SU-DHL-6 (cell line): ENCODE data around the gene CAMK2D.

Source experiments
- H2AFZ ChIP-seq: fragments of 200-600 bp; sonication (generic); 2 replicates; pipeline ENCODE4 v1.6.1; 2014; ENCODE audit warnings: low read depth, mild to moderate bottlenecking, moderate library complexity, mixed read lengths, antibody characterized with exemption, low read length; ENCODE audit not compliant: severe bottlenecking
- H3F3A ChIP-seq: fragments of 200-600 bp; shearing (Covaris generic); 2 replicates; pipeline ENCODE4 v1.6.0; 2016; ENCODE audit warnings: antibody characterized with exemption, mild to moderate bottlenecking; ENCODE audit not compliant: insufficient read depth
- H3K27ac ChIP-seq: fragments of 200-600 bp; sonication (generic); 2 replicates; pipeline ENCODE4 v1.5.1; 2016; ENCODE audit warnings: low read depth, mild to moderate bottlenecking, low read length, moderate library complexity, mixed read lengths
- H3K27me3 ChIP-seq: fragments of 200-600 bp; sonication (generic), shearing (Covaris generic); 2 replicates; pipeline ENCODE4 v1.6.0; 2014; ENCODE audit warnings: mild to moderate bottlenecking, low read length
- H3K36me3 ChIP-seq: fragments of 200-600 bp; sonication (generic); 2 replicates; pipeline ENCODE4 v1.6.1; 2014; ENCODE audit warnings: mild to moderate bottlenecking, low read length, mixed read lengths
- H3K4me2 ChIP-seq: fragments of 300-600, 200-600 bp; shearing (Covaris generic), sonication (generic); 2 replicates; pipeline ENCODE4 v1.6.0; 2014; ENCODE audit warnings: low read length, low read depth, mild to moderate bottlenecking; ENCODE audit not compliant: poor library complexity, severe bottlenecking
- H3K4me3 ChIP-seq: fragments of 200-600 bp; sonication (generic); 2 replicates; pipeline ENCODE4 v1.5.1; 2014; ENCODE audit warnings: antibody characterized with exemption, low read length, mild to moderate bottlenecking, mixed read lengths; ENCODE audit not compliant: insufficient read depth, poor library complexity, severe bottlenecking
- H3K79me2 ChIP-seq: fragments of 200-600 bp; sonication (generic); 2 replicates; pipeline ENCODE4 v1.6.1; 2014; ENCODE audit warnings: mild to moderate bottlenecking, low read length, moderate library complexity; ENCODE audit not compliant: insufficient read depth
- H3K9ac ChIP-seq: fragments of 200-600 bp; sonication (generic); 2 replicates; pipeline ENCODE4 v1.7.0; 2014; ENCODE audit warnings: mild to moderate bottlenecking, low read length
- H3K9me2 ChIP-seq: fragments of 200-600 bp; sonication (generic); replicated peaks from 2 replicates; pipeline ENCODE4 v1.6.1; 2014; ENCODE audit warnings: low read length; ENCODE audit not compliant: insufficient read depth
- H3K9me3 ChIP-seq: fragments of 200-600 bp; sonication (generic); 2 replicates; pipeline ENCODE4 v1.6.1; 2014; ENCODE audit warnings: low read length, mixed read lengths; ENCODE audit not compliant: insufficient read depth
- H4K20me1 ChIP-seq: fragments of 200-600 bp; sonication (generic); 2 replicates; pipeline ENCODE4 v1.6.1; 2014; ENCODE audit warnings: low read depth, mild to moderate bottlenecking, antibody characterized with exemption, low read length, moderate library complexity, mixed read lengths
- CTCF ChIP-seq: fragments of 200-600 bp; sonication (generic); IDR thresholded peaks from one replicate; pipeline ENCODE4 v1.5.1; 2017; ENCODE audit warnings: antibody characterized with exemption, mild to moderate bottlenecking, low read length, moderate library complexity; ENCODE audit not compliant: insufficient read depth, poor library complexity, severe bottlenecking
- EZH2phosphoT487 ChIP-seq: fragments of 200-600 bp; sonication (generic), shearing (Covaris generic); conservative IDR thresholded peaks from 2 replicates; pipeline ENCODE4 v1.6.1; 2018; ENCODE audit warnings: mild to moderate bottlenecking, antibody characterized with exemption, low read length, moderate library complexity, mixed read lengths

Gene CAMK2D

GRCh38 chr4:113602646-113603228, 158.8 kb downstream of the CAMK2D start:
- Histone ChIP-seq H3K27me3 (no peaks in the 10 kb centered on the region), H2AFZ (no peak overlapping the region), H3K4me3 (no peak overlapping the region), H3F3A (no peaks in the 10 kb centered on the region), H3K79me2 (no peaks in the 10 kb centered on the region), H4K20me1 (no peaks in the 10 kb centered on the region), H3K27ac (no peak overlapping the region), H3K9me3 (no peaks in the 10 kb centered on the region), H3K4me2 (no peak overlapping the region), H3K9me2 (no peaks in the 10 kb centered on the region), H3K36me3 (no peaks in the 10 kb centered on the region), H3K9ac (no peak overlapping the region)
- TF ChIP-seq CTCF = no peak

GRCh38 chr4:113601636-113602035, 159.9 kb downstream of the CAMK2D start:
- Histone ChIP-seq H2AFZ (no peak overlapping the region), H4K20me1 (no peaks in the 10 kb centered on the region), H3K27me3 (no peaks in the 10 kb centered on the region), H3K4me3 (no peak overlapping the region), H3K36me3 (no peaks in the 10 kb centered on the region), H3K79me2 (no peaks in the 10 kb centered on the region), H3K9ac (no peak overlapping the region), H3K4me2 (no peak overlapping the region), H3F3A (no peaks in the 10 kb centered on the region), H3K27ac (no peak overlapping the region), H3K9me2 (no peaks in the 10 kb centered on the region), H3K9me3 (no peaks in the 10 kb centered on the region)
- no peak for TF ChIP-seq EZH2phosphoT487
- no peak for TF ChIP-seq CTCF

- Histone ChIP-seq H3K36me3 (no peaks in the 10 kb centered on the region), H3K4me3 (no peak overlapping the region), H3K9me3 (no peaks in the 10 kb centered on the region), H3F3A (no peaks in the 10 kb centered on the region), H4K20me1 (no peaks in the 10 kb centered on the region), H3K27me3 (no peaks in the 10 kb centered on the region), H3K9me2 (no peaks in the 10 kb centered on the region), H3K4me2 (no peak overlapping the region), H3K9ac (no peak overlapping the region), H2AFZ (no peak overlapping the region), H3K79me2 (no peaks in the 10 kb centered on the region), H3K27ac (no peak overlapping the region)
- no peak for TF ChIP-seq CTCF
- no peak for TF ChIP-seq EZH2phosphoT487
These were observed 165.1 kb downstream of the CAMK2D start for GRCh38 chr4:113596396-113596795.

- Histone ChIP-seq H4K20me1 (no peaks in the 10 kb centered on the region), H3K9me3 (no peaks in the 10 kb centered on the region), H3K9ac (no peak overlapping the region), H3K9me2 (no peaks in the 10 kb centered on the region), H3K36me3 (no peaks in the 10 kb centered on the region), H2AFZ (no peak overlapping the region), H3K27ac (0 out of 2 replicates have a peak overlapping the region, but pooled peaks have one; percentile 34), H3K79me2 (no peaks in the 10 kb centered on the region), H3K4me3 (no peak overlapping the region), H3K27me3 (no peaks in the 10 kb centered on the region), H3K4me2 (no peak overlapping the region), H3F3A (no peaks in the 10 kb centered on the region)
- TF ChIP-seq EZH2phosphoT487 (no peak), CTCF (no peak)
These were observed 167.3 kb downstream of the CAMK2D start for GRCh38 chr4:113594231-113594556.
